Uterus (tissue), 2 donors: ENCODE results near the gene C13orf46.

Source experiments
- CTCF ChIP-seq, 4 experiments: fragments of 200-600 bp in 2 of 4; fragments of 450-650 bp in 2 of 4; sonication (generic) in 2 of 4; IDR thresholded peaks; one replicate each; pipeline ENCODE4 v1.5.1; 2016 to 2019; ENCODE audit warnings: antibody characterized with exemption in 4 of 4, mild to moderate bottlenecking in 2 of 4, moderate library complexity in 1 of 4
- POLR2A ChIP-seq, 2 donors: fragments of 450-650 bp; IDR thresholded peaks; one replicate each; pipeline ENCODE4 v1.6.1; 2016; ENCODE audit warnings: antibody characterized with exemption in 2 of 2, mild to moderate bottlenecking in 1 of 2, moderate library complexity in 1 of 2

- TF ChIP-seq CTCF (IDR thresholded peaks at IDR 0.05) (no peak), POLR2A (IDR thresholded peaks at IDR 0.05) (no peak)
Measured at GRCh38 chr13:113973218-113974164, at the start of gene C13orf46.
